H1 (cell line): ENCODE results near the gene CRTAC1.

Experiments
- ATF3 ChIP-seq: IDR thresholded peaks from 2 replicates; pipeline ENCODE4 v1.6.1; 2011; ENCODE audit warnings: low read depth, mild to moderate bottlenecking, low read length; ENCODE audit not compliant: insufficient read depth
- BCL11A ChIP-seq, 2 experiments: IDR thresholded peaks; one replicate each; pipeline ENCODE4 v1.6.1; 2011; ENCODE audit warnings: low read depth in 2 of 2, low read length in 2 of 2, mild to moderate bottlenecking in 2 of 2
- CTCF ChIP-seq, 3 experiments: IDR thresholded peaks; 1 replicate in 2 of 3; 2 replicates in 1 of 3; pipeline versions ENCODE4 v1.5.1 to v1.6.1; 2011; ENCODE audit warnings: low read length in 3 of 3, mild to moderate bottlenecking in 3 of 3, inconsistent platforms in 2 of 3, low read depth in 1 of 3, moderate library complexity in 1 of 3; ENCODE audit not compliant: insufficient read depth in 1 of 3; ENCODE audit errors: control extremely low read depth in 1 of 3
- EP300 ChIP-seq, 2 experiments: IDR thresholded peaks; 1 replicate in 1 of 2; 2 replicates in 1 of 2; pipeline ENCODE4 v1.6.1; 2011 to 2012; ENCODE audit warnings: low read depth in 2 of 2, low read length in 2 of 2, mild to moderate bottlenecking in 2 of 2, borderline replicate concordance in 1 of 2, inconsistent platforms in 1 of 2, moderate library complexity in 1 of 2
- EZH2 ChIP-seq: fragments of 200-600 bp; sonication (generic); IDR thresholded peaks from 2 replicates; pipeline ENCODE4 v1.7.1; 2012; ENCODE audit warnings: low read depth, mild to moderate bottlenecking, moderate library complexity, low read length, inconsistent platforms; ENCODE audit not compliant: severe bottlenecking
- HDAC2 ChIP-seq, 2 experiments: fragments of 300-600 bp in 1 of 2; sonication (generic) in 1 of 2; IDR thresholded peaks; 2 replicates each; pipeline ENCODE4 v1.6.1; 2011 to 2012; ENCODE audit warnings: low read depth in 2 of 2, low read length in 2 of 2, mild to moderate bottlenecking in 2 of 2, moderate library complexity in 2 of 2, borderline replicate concordance in 1 of 2, inconsistent platforms in 1 of 2
- JUN ChIP-seq: IDR thresholded peaks from 2 replicates; pipeline ENCODE4 v1.6.1; 2011; ENCODE audit warnings: low read depth, mild to moderate bottlenecking, improper control_type of control experiment, low read length
- RFX5 ChIP-seq: IDR thresholded peaks from 2 replicates; pipeline ENCODE4 v1.6.1; 2011; ENCODE audit warnings: low read depth, low read length, improper control_type of control experiment, borderline replicate concordance
- TAF1 ChIP-seq: IDR thresholded peaks from 2 replicates; pipeline ENCODE4 v1.6.1; 2011; ENCODE audit warnings: mild to moderate bottlenecking, low read depth, low read length

- no peak for TF ChIP-seq HDAC2 (IDR thresholded peaks at IDR 0.05; ENCODE audit: borderline replicate concordance in 1 of 2, low read depth in 2 of 2, low read length in 2 of 2)
- no peak for TF ChIP-seq EP300 (IDR thresholded peaks at IDR 0.05; ENCODE audit: borderline replicate concordance in 1 of 2, low read depth in 2 of 2, low read length in 2 of 2)
- no peak for TF ChIP-seq JUN
- no peak for TF ChIP-seq BCL11A (IDR thresholded peaks at IDR 0.05; ENCODE audit: low read depth in 2 of 2, low read length in 2 of 2)
- no peak for TF ChIP-seq EZH2
- TF ChIP-seq TAF1, result no peak
- TF ChIP-seq ATF3, result no peak
- TF ChIP-seq CTCF (IDR thresholded peaks at IDR 0.05; ENCODE audit: control extremely low read depth in 1 of 3, insufficient read depth in 1 of 3, low read depth in 1 of 3, low read length in 3 of 3), result no peak
- no peak for TF ChIP-seq RFX5
Observed at GRCh38 chr10:97939446-97939990, 90.9 kb downstream of the CRTAC1 start.
